Panc1 (cell line): ENCODE data around the gene MATN1. TPM values are rescaled to one million over a fixed set of nuclear protein-coding genes. Genes with fewer than 3 reads are reported as not detected.

Experiments
- ATAC-seq: fragments of 200-7000 bp; cut with Tn5 transposase; 2 replicates; pipeline ENCODE4 v1.9.1; 2020; ENCODE audit warnings: mild to moderate bottlenecking, moderate library complexity
- BruUV-seq: library from RNA; stranded (reverse); fragments of 400-500 nt; replicated peaks from 2 replicates; lab custom pipeline; 2021; lab: Mats Ljungman, UMichigan
- CTCF ChIA-PET: fragments of 300-600 bp; sonication (Branson Sonifier 250); formaldehyde crosslinking; loops from one replicate; lab custom pipeline; 2022; ENCODE audit warnings: antibody characterized with exemption; lab: Charles Lee
- POLR2A ChIA-PET: fragments of 300-600 bp; sonication (Branson Sonifier 250); formaldehyde crosslinking; loops from one replicate; lab custom pipeline; 2022; ENCODE audit warnings: antibody characterized with exemption; lab: Charles Lee
- DNase-seq: peaks from one replicate; pipeline ENCODE4 v3.0.0-alpha.2; 2010; ENCODE audit warnings: low read depth, low spot score
- H3K27ac ChIP-seq: 2 replicates; pipeline ENCODE4 v1.5.1; 2011; ENCODE audit warnings: mild to moderate bottlenecking, low read length, inconsistent platforms
- H3K27me3 ChIP-seq: fragments of 200-500 bp; sonication (Bioruptor generic); 2 replicates; pipeline ENCODE4 v1.6.0; 2014; ENCODE audit warnings: low read length, inconsistent platforms; ENCODE audit not compliant: control insufficient read depth, insufficient read depth
- H3K36me3 ChIP-seq: fragments of 200-500 bp; sonication (Bioruptor generic); 2 replicates; pipeline ENCODE4 v1.5.1; 2014; ENCODE audit warnings: inconsistent platforms, mild to moderate bottlenecking, low read length, moderate library complexity; ENCODE audit not compliant: control insufficient read depth, insufficient read depth
- H3K4me1 ChIP-seq: 2 replicates; pipeline ENCODE4 v1.5.1; 2011; ENCODE audit warnings: inconsistent platforms, mild to moderate bottlenecking, low read length, moderate library complexity; ENCODE audit not compliant: control insufficient read depth, insufficient read depth
- H3K4me3 ChIP-seq, 2 experiments: 2 replicates each; pipeline ENCODE4 v1.5.1; 2011 to 2012; ENCODE audit warnings: low read depth in 2 of 2, low read length in 2 of 2, mild to moderate bottlenecking in 2 of 2, inconsistent platforms in 1 of 2, moderate library complexity in 1 of 2
- H3K9me3 ChIP-seq: fragments of 200-500 bp; sonication (Bioruptor generic); 2 replicates; pipeline ENCODE4 v1.5.1; 2014; ENCODE audit warnings: low read depth, mild to moderate bottlenecking, inconsistent platforms, low read length, moderate library complexity; ENCODE audit not compliant: control insufficient read depth, insufficient read depth
- POLR2AphosphoS5 ChIP-seq: IDR thresholded peaks from 2 replicates; pipeline ENCODE4 v1.6.1; 2012; ENCODE audit warnings: mild to moderate bottlenecking, low read depth, low read length, moderate library complexity
- SIN3A ChIP-seq: IDR thresholded peaks from 2 replicates; pipeline ENCODE4 v1.6.1; 2012; ENCODE audit warnings: low read depth, mild to moderate bottlenecking, low read length, moderate library complexity, borderline replicate concordance; ENCODE audit not compliant: insufficient read depth
- TCF7L2 ChIP-seq: IDR thresholded peaks from 2 replicates; pipeline ENCODE4 v1.6.1; 2011; ENCODE audit warnings: mild to moderate bottlenecking, low read depth, low read length, inconsistent platforms
- in situ Hi-C: cut with HindIII; loops from 2 replicates; pipeline ENCODE4 v1.10.0; 2016; ENCODE audit warnings: low sequenced_read_pairs, low pct_unique_long_range_greater_than_20kb
- intact Hi-C: fragments of 100-400 bp; cut with micrococcal nuclease; formaldehyde crosslinking; loops from one replicate; pipeline ENCODE4 v1.10.0; 2022; ENCODE audit not compliant: unreplicated experiment
- total RNA-seq: library from RNA; stranded (reverse); gene quantifications from one replicate; pipeline ENCODE4 v1.2.1, GENCODE V29; 2021; ENCODE audit not compliant: unreplicated experiment
- TF ChIP-seq, protein P1 (sequence below): fragments of 450-650 bp; IDR thresholded peaks from 2 replicates; pipeline ENCODE4 v1.5.1; 2017; ENCODE audit warnings: mild to moderate bottlenecking
- TF ChIP-seq, protein P2 (sequence below), 2 experiments: IDR thresholded peaks; 2 replicates each; pipeline ENCODE4 v1.6.1; 2011 to 2012; ENCODE audit warnings: low read depth in 2 of 2, control low read depth in 1 of 2, low read length in 1 of 2, mild to moderate bottlenecking in 1 of 2, moderate library complexity in 1 of 2; ENCODE audit not compliant: insufficient read depth in 1 of 2

MATN1 gene
- total RNA-seq, 1 experiment from 2014 or later: 0.59 TPM

DNA sequence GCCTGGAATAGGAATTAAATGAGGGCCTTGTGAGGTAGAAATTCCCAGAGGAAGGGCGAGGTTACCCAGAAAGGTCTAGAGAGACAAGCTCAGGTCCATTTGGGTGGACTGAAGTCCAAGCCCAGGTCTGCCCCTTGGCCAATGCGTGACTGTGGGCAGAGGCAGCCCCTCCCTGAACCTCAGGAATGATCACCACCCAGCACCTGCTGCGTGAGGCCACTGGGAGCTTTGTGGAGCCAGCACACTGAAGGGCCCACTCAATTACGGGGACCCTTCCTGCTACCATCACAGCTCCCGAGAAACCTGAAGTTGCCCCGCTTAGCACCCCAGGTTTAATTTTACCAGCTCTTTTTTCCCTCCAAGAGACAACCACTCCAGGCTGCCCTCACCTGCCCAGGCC lies 6.5 kb upstream of the MATN1 start:
- no peak for DNase-seq
- no peaks in the 10 kb centered on the region for H3K27me3 ChIP-seq
- no peaks in the 10 kb centered on the region; the same call in 1 of the 2 replicates for H3K4me1 ChIP-seq
- in situ Hi-C loops (no loop called here), intact Hi-C loops (no loop called here)
- TF ChIP-seq POLR2AphosphoS5: no peak
- TF ChIP-seq, protein P1, sequence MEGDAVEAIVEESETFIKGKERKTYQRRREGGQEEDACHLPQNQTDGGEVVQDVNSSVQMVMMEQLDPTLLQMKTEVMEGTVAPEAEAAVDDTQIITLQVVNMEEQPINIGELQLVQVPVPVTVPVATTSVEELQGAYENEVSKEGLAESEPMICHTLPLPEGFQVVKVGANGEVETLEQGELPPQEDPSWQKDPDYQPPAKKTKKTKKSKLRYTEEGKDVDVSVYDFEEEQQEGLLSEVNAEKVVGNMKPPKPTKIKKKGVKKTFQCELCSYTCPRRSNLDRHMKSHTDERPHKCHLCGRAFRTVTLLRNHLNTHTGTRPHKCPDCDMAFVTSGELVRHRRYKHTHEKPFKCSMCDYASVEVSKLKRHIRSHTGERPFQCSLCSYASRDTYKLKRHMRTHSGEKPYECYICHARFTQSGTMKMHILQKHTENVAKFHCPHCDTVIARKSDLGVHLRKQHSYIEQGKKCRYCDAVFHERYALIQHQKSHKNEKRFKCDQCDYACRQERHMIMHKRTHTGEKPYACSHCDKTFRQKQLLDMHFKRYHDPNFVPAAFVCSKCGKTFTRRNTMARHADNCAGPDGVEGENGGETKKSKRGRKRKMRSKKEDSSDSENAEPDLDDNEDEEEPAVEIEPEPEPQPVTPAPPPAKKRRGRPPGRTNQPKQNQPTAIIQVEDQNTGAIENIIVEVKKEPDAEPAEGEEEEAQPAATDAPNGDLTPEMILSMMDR: no peak
- TF ChIP-seq TCF7L2: no peak
- no peak for TF ChIP-seq SIN3A
- TF ChIP-seq, protein P2, sequence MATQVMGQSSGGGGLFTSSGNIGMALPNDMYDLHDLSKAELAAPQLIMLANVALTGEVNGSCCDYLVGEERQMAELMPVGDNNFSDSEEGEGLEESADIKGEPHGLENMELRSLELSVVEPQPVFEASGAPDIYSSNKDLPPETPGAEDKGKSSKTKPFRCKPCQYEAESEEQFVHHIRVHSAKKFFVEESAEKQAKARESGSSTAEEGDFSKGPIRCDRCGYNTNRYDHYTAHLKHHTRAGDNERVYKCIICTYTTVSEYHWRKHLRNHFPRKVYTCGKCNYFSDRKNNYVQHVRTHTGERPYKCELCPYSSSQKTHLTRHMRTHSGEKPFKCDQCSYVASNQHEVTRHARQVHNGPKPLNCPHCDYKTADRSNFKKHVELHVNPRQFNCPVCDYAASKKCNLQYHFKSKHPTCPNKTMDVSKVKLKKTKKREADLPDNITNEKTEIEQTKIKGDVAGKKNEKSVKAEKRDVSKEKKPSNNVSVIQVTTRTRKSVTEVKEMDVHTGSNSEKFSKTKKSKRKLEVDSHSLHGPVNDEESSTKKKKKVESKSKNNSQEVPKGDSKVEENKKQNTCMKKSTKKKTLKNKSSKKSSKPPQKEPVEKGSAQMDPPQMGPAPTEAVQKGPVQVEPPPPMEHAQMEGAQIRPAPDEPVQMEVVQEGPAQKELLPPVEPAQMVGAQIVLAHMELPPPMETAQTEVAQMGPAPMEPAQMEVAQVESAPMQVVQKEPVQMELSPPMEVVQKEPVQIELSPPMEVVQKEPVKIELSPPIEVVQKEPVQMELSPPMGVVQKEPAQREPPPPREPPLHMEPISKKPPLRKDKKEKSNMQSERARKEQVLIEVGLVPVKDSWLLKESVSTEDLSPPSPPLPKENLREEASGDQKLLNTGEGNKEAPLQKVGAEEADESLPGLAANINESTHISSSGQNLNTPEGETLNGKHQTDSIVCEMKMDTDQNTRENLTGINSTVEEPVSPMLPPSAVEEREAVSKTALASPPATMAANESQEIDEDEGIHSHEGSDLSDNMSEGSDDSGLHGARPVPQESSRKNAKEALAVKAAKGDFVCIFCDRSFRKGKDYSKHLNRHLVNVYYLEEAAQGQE (IDR thresholded peaks at IDR 0.05; ENCODE audit: insufficient read depth in 1 of 2, low read depth in 2 of 2, low read length in 1 of 2): no peak
- ChIA-PET CTCF (interaction anchor here (0.8 kb wide), 1 partner anchor 166 kb away, joined by 3 read pairs; no protein-coding TSS in a partner anchor), POLR2A (no interaction called here)
- no peak for ATAC-seq
- no peaks in the 10 kb centered on the region for H3K36me3 ChIP-seq
- no peak overlapping the region for H3K4me3 ChIP-seq
- H3K27ac ChIP-seq: no peak overlapping the region
- BruUV-seq: no TSS peak
- H3K9me3 ChIP-seq: no peaks in the 10 kb centered on the region

DNA sequence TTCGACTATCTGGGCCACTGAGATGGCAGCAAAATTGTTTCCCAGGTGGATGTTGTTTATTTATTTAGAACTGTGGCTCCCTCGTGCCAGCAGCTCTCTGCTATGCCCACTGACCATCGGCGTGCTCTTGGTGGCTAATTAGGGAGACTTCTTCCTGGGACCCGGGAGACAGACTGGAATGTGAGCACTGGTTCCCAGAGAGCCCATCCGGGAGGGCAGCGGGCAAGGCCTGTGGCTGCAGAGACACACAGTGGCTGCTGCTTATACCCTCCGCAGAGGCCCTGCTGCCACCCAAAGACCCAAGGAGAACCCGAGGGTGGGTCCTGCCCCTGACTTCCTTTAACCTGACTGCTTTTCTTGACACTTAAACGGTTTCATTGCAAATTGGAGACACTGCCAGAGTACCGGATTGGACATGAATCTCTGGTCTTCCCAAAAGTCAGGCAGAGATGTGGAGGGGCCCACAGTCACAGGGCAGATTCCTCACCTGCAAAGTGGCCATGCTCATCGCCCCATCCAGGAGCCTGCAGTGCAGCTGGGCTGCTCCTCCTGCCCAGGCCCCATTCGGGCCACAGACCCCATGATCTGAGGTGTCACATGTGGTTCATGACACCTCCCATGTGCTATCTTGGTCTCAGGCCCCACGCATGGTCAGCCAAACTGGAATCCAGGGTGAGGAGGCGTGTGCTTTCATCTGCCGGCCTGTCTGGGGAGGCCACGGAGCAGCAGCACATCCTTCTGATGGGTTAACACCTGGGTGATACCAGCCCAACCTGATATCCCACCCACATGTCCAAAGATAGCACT lies 5.7 kb upstream of the MATN1 start:
- Histone ChIP-seq H3K27ac (no peak overlapping the region), H3K9me3 (no peaks in the 10 kb centered on the region), H3K27me3 (no peaks in the 10 kb centered on the region), H3K4me1 (no peaks in the 10 kb centered on the region; the same call in 1 of the 2 replicates), H3K36me3 (no peaks in the 10 kb centered on the region), H3K4me3 (no peak overlapping the region)
- BruUV-seq: no TSS peak
- in situ Hi-C loops (no loop called here), intact Hi-C loops (no loop called here)
- TF ChIP-seq, protein P2 (IDR thresholded peaks at IDR 0.05; ENCODE audit: insufficient read depth in 1 of 2, low read depth in 2 of 2, low read length in 1 of 2): no peak
- TF ChIP-seq SIN3A (no peak), TCF7L2 (no peak), POLR2AphosphoS5 (no peak)
- TF ChIP-seq, protein P1: no peak
- no peak for ATAC-seq
- no peak for DNase-seq
- ChIA-PET POLR2A (interaction anchor here (0.5 kb wide), 1 partner anchor 51 kb away, joined by 8 read pairs; no protein-coding TSS in a partner anchor), CTCF (interaction anchor here (0.5 kb wide), 1 partner anchor 103 kb away, joined by 3 read pairs; no protein-coding TSS in a partner anchor)
